HG03575 (cell line): ENCODE measurements around the gene CDK6.

Source experiments
- ATAC-seq: cut with Tn5 transposase; IDR thresholded peaks from one replicate; pipeline ENCODE4 v1.9.1; 2021; ENCODE audit not compliant: unreplicated experiment, insufficient number of reproducible peaks, low FRiP score; ENCODE audit errors: extremely low read depth

CDK6 gene

GRCh38 chr7:92702535-92702934 is 133.8 kb downstream of the CDK6 start:
- ATAC-seq: no peak

DNA sequence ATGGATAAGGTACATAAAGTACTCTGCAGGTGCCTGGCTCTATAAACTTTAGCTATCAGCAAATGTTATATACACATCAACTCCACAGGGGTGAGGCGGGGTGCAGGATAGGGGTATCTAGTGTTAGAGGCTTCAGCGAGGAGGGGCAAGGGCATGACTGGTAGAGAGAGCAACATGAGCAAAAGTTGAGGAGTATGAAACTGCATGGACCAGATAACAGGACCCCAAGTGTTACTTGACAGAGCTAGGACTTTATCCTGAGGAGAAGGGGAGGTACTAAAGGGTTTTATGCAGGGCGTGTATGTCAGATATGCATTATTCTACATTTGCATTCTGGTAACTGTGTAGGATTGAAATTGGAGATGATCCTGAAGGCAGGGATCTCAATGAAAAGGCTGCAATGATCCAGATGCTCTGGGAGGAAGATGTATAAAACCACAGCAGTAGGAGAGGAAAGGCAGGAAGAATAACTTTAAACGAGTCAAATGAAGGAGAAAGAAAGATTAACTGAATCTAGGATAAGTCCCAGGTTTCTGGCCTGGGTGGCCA is 136.3 kb downstream of the CDK6 start:
- no peak for ATAC-seq

DNA sequence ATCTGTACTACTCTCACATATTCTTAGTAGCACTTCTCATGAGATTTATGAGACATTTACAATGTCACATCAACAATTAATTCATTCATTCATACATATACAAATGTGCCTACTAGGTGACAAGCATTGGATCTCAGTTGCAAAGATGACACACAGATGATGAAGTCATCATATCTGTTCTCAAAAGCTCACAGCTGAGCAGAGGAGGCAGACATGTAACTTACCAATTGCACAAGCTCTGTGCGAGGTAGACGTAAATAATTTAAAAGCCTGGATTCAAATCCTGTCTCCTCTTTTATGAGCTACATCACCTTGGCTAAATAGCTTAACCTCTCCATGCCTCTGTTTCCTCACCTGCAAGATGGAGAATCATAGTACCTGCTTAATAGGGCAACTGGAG is 136.8 kb downstream of the CDK6 start:
- no peak for ATAC-seq

- no peak for ATAC-seq
These were observed 138.0 kb downstream of the CDK6 start for GRCh38 chr7:92698237-92698841.

GRCh38 chr7:92697414-92697813 is 139.0 kb downstream of the CDK6 start:
- ATAC-seq: no peak

DNA sequence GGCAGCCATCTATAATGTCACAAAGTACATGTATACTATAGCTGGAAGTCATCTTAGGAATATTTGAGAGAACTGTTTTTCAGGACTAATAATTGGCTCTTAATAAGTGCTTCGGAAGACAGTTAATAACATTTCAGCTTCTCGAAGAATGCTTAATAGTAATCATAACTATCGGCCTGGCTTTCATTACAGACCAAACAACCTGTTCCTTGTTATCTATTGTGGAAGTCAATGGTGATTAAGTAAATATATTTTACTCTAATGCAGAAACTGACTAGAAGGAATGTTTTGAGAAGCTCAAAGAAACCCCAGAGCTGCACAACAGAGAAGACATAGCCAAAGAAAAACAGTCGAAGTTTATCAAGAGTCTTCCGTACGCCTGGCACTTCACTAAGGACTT is 139.4 kb downstream of the CDK6 start:
- ATAC-seq: no peak

GRCh38 chr7:92696584-92696983 is 139.8 kb downstream of the CDK6 start:
- no peak for ATAC-seq

GRCh38 chr7:92695308-92696261 is 140.8 kb downstream of the CDK6 start:
- no peak for ATAC-seq

DNA sequence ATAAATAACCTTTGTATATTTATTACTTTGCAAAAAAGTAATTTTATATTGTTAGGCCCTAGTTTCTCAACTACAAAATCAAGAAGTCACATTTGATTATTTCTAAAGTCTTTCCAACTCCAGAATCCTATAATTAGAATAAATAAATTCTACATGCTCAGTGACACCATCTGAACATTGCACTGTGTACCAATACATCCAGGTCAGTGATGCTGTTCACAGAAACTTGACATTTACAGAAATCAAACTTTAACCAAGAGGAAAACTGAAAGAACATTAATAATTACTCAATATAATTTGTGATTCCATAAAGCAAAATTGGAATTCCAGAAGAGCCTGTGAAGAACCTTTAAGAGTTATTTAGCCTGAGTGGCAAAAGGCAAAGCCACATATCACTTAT is 142.2 kb downstream of the CDK6 start:
- no peak for ATAC-seq

DNA sequence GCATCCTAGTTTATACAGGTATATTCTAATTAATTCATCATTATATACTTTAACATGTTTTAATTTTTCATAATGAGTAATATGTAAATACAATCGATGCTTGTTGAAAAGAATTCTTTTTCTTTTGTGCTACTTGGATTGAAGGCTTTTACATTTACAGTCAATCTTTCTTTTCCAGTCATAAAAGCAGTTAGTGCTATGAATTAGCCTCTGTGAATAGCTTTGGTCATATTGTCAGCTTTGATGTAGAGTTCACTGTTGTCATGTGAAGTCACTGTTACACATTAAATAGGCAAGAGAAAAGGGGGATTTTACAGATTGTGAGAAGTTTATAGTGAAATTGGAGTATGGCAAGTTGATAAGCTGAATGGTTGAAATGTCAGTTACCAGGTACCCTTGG is 142.9 kb downstream of the CDK6 start:
- ATAC-seq: no peak

DNA sequence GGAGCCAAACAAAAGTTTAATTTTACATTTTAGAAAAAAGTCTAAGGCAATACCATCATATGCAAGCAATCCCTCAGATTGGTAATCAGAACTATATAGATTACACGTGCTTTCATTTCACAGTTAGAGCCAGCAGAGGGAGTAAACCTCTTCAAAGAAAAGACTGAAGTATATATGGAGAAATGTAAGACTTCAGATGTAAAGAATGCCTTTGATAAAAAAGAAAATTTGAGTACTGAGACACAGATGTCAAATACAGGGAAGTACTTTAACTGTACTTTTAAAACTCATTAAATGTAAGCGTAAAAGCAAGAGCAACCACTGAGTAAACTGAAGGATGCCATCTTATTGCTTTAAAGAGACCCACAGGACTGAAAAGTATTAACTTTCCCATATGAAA is 144.8 kb downstream of the CDK6 start:
- peak; percentile 49 for ATAC-seq

- ATAC-seq: no peak
These were observed 151.0 kb downstream of the CDK6 start for GRCh38 chr7:92685136-92686042.

- no peak for ATAC-seq
These were observed 152.1 kb downstream of the CDK6 start for GRCh38 chr7:92684274-92684673.

GRCh38 chr7:92682903-92683539 is 153.4 kb downstream of the CDK6 start:
- no peak for ATAC-seq

DNA sequence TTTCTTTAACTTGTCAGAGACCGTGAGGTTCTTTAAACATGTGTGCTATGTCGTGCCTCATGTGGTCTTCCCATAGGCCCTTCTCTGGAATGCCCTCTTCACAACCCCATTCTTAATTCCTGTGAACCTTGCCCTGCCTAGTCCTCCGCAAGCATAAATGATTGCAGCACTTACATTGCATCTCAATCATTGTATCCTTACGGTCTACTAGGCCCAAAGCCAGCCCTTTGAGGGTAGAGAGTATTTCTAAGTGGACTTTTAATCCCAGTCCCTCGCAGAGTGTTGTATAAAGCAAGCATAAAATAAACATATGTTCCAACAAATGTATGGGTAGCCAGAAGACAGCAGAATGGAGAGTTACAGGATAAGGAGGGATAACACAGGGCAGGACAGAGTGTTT is 154.0 kb downstream of the CDK6 start:
- ATAC-seq: no peak

- no peak for ATAC-seq
These were observed 154.7 kb downstream of the CDK6 start for GRCh38 chr7:92681633-92682032.

DNA sequence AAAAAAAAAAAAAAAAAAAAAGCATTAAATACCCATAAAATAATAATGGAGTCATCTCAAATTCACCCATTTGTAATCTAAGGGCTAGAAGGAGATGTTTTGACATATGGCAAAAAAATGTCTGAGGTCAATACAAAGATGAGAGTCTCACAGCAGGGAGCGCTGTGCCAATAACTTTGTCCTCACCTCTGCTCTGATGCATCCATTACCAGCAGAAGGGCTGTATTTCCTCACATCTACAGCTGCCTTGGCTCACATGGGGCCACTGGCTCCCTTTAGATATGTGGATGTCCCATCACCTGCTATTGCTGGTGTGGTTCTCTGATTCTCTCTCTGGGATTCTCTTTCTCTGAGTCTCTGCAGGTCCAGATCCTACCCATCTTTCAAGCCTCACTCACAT is 155.9 kb downstream of the CDK6 start:
- no peak for ATAC-seq

DNA sequence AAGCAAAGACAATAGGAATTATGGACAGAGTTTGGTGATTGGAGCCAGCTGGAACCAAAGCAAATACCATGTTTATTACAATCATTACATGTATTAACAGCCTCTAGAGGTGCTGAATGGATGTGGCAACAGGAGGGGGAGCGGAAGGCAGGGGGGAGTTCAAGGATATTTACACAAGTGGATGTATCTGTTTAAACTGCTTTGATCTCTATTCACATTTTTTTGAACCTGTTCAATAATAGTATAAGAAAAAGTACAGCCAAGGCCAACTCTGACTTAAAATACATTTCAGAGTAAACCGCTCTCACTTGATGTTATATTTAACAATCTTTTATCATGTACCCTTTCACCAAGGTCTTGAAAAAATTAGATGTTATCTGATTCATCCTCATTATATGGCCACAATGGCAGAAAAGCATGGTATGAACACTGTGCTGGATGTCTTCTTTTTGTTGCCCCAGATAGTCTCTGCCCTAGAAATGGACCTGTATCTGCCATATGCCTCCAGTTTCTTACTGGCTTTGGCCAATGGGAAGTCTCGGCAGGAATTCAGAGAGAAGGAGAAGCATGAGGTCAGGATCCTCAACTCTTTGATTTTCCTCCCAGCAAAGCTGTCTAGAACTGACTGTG is 158.0 kb downstream of the CDK6 start:
- no peak for ATAC-seq
